DND-41 (cell line): Measurements from ENCODE around the gene SLF2.

Source experiments
- EZH2 ChIP-seq: IDR thresholded peaks from 3 replicates; pipeline ENCODE4 v1.6.1; 2012; ENCODE audit warnings: borderline replicate concordance, low read depth, mild to moderate bottlenecking, moderate library complexity, low read length, inconsistent platforms; ENCODE audit not compliant: severe bottlenecking
- TF ChIP-seq, protein P1 (sequence below): IDR thresholded peaks from 2 replicates; pipeline ENCODE4 v1.5.1; 2012; ENCODE audit warnings: borderline replicate concordance, low read length, moderate library complexity, mild to moderate bottlenecking; ENCODE audit not compliant: poor library complexity, severe bottlenecking; ENCODE audit errors: extremely low read depth

DNA sequence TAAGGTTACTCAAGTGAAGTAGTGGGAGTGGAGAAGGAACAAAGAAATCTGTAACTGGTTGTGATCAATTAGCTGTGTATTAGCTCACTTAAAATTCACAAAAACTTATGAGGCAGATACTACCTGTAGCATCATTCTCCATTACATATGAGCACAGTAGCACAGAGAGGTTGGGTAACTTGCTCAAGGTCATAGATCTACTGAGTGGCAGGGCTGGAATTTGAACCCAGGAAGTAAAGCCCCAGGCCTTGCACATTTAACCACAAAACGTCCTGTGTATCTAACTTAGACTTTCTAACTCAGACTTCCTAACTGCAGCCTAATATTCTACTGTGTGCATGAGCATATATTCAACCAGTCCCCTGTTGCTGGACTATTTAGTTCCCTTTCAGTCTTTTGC lies 5.6 kb upstream of the SLF2 start:
- TF ChIP-seq, protein P1, sequence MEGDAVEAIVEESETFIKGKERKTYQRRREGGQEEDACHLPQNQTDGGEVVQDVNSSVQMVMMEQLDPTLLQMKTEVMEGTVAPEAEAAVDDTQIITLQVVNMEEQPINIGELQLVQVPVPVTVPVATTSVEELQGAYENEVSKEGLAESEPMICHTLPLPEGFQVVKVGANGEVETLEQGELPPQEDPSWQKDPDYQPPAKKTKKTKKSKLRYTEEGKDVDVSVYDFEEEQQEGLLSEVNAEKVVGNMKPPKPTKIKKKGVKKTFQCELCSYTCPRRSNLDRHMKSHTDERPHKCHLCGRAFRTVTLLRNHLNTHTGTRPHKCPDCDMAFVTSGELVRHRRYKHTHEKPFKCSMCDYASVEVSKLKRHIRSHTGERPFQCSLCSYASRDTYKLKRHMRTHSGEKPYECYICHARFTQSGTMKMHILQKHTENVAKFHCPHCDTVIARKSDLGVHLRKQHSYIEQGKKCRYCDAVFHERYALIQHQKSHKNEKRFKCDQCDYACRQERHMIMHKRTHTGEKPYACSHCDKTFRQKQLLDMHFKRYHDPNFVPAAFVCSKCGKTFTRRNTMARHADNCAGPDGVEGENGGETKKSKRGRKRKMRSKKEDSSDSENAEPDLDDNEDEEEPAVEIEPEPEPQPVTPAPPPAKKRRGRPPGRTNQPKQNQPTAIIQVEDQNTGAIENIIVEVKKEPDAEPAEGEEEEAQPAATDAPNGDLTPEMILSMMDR, result no peak
- TF ChIP-seq EZH2, result no peak
